H9 (cell line): ENCODE results near the gene RAB15. TPM values are rescaled to one million over a fixed set of nuclear protein-coding genes. Genes with fewer than 3 reads are reported as not detected.

Experiments
- DNase-seq: peaks from one replicate; pipeline ENCODE4 v3.0.0-alpha.2; 2017
- H2AFZ ChIP-seq: one replicate; pipeline ENCODE4 v1.6.1; 2013; ENCODE audit warnings: mild to moderate bottlenecking, low read length, control low read depth, moderate library complexity
- H2AK5ac ChIP-seq: 2 replicates; pipeline ENCODE4 v1.6.1; 2013; ENCODE audit warnings: low read length, control low read depth, mixed read lengths; ENCODE audit not compliant: insufficient read length
- H2BK120ac ChIP-seq: one replicate; pipeline ENCODE4 v1.6.1; 2013; ENCODE audit warnings: low read depth, mild to moderate bottlenecking, low read length, control low read depth, inconsistent platforms; ENCODE audit not compliant: poor library complexity, severe bottlenecking
- H2BK12ac ChIP-seq: 2 replicates; pipeline ENCODE4 v1.6.1; 2013; ENCODE audit warnings: low read length, control low read depth, mixed read lengths, low read depth; ENCODE audit not compliant: insufficient read length
- H2BK15ac ChIP-seq: 2 replicates; pipeline ENCODE4 v1.6.1; 2013; ENCODE audit warnings: low read depth, low read length, control low read depth
- H2BK20ac ChIP-seq: one replicate; pipeline ENCODE4 v1.6.1; 2013; ENCODE audit warnings: low read depth, mild to moderate bottlenecking, low read length, control low read depth, inconsistent platforms; ENCODE audit not compliant: poor library complexity, severe bottlenecking
- H2BK5ac ChIP-seq: 2 replicates; pipeline ENCODE4 v1.6.1; 2013; ENCODE audit warnings: low read length, control low read depth, mixed read lengths; ENCODE audit not compliant: insufficient read length
- H3K14ac ChIP-seq: 2 replicates; pipeline ENCODE4 v1.6.1; 2013; ENCODE audit warnings: low read length, control low read depth; ENCODE audit not compliant: insufficient read depth
- H3K18ac ChIP-seq: 2 replicates; pipeline ENCODE4 v1.6.1; 2013; ENCODE audit warnings: low read depth, mild to moderate bottlenecking, mixed read lengths, low read length, control low read depth; ENCODE audit not compliant: insufficient read length
- H3K23ac ChIP-seq: 2 replicates; pipeline ENCODE4 v1.6.1; 2013; ENCODE audit warnings: low read length, control low read depth, mixed read lengths, low read depth; ENCODE audit not compliant: insufficient read length
- H3K23me2 ChIP-seq: 2 replicates; pipeline ENCODE4 v1.6.1; 2013; ENCODE audit warnings: low read depth, mild to moderate bottlenecking, mixed read lengths, low read length, control low read depth; ENCODE audit not compliant: insufficient read length, poor library complexity, severe bottlenecking
- H3K27ac ChIP-seq: 2 replicates; pipeline ENCODE4 v1.5.1; 2013; ENCODE audit warnings: low read length, control low read depth, mixed read lengths, low read depth; ENCODE audit not compliant: insufficient read length
- H3K27me3 ChIP-seq: 2 replicates; pipeline ENCODE4 v1.6.1; 2013; ENCODE audit warnings: low read length, control low read depth, inconsistent platforms; ENCODE audit not compliant: insufficient read depth
- H3K4ac ChIP-seq: 2 replicates; pipeline ENCODE4 v1.6.1; 2013; ENCODE audit warnings: low read depth, mild to moderate bottlenecking, control low read depth, inconsistent platforms, low read length, moderate library complexity
- H3K4me1 ChIP-seq: 2 replicates; pipeline ENCODE4 v1.6.1; 2013; ENCODE audit warnings: low read length, control low read depth, inconsistent platforms; ENCODE audit not compliant: insufficient read depth
- H3K4me2 ChIP-seq: 2 replicates; pipeline ENCODE4 v1.6.1; 2013; ENCODE audit warnings: low read length, control low read depth, mixed read lengths; ENCODE audit not compliant: insufficient read length, insufficient read depth
- H3K56ac ChIP-seq: 2 replicates; pipeline ENCODE4 v1.6.1; 2013; ENCODE audit warnings: low read depth, mild to moderate bottlenecking, mixed read lengths, low read length, control low read depth; ENCODE audit not compliant: insufficient read length
- H3K79me1 ChIP-seq: 2 replicates; pipeline ENCODE4 v1.6.1; 2013; ENCODE audit warnings: low read depth, mild to moderate bottlenecking, moderate library complexity, low read length, control low read depth, inconsistent platforms; ENCODE audit not compliant: insufficient read depth, poor library complexity, severe bottlenecking
- H3K79me2 ChIP-seq: 2 replicates; pipeline ENCODE4 v1.6.1; 2013; ENCODE audit warnings: low read length, control low read depth, inconsistent platforms; ENCODE audit not compliant: insufficient read depth
- H3K9ac ChIP-seq: 2 replicates; pipeline ENCODE4 v1.6.1; 2013; ENCODE audit warnings: low read length, control low read depth, mixed read lengths; ENCODE audit not compliant: insufficient read length; ENCODE audit errors: extremely low read depth
- H3K9me3 ChIP-seq: one replicate; pipeline ENCODE4 v1.6.1; 2013; ENCODE audit warnings: low read depth, low read length, inconsistent platforms; ENCODE audit not compliant: control insufficient read depth
- H3T11ph ChIP-seq: one replicate; pipeline ENCODE4 v1.6.1; 2013; ENCODE audit warnings: mild to moderate bottlenecking, low read length, control low read depth, inconsistent platforms
- H4K20me1 ChIP-seq: one replicate; pipeline ENCODE4 v1.6.1; 2013; ENCODE audit not compliant: control insufficient read depth, insufficient read length, insufficient read depth
- H4K5ac ChIP-seq: 2 replicates; pipeline ENCODE4 v1.6.1; 2013; ENCODE audit warnings: low read depth, mild to moderate bottlenecking, mixed read lengths, low read length, control low read depth; ENCODE audit not compliant: insufficient read length
- H4K8ac ChIP-seq: replicated peaks from 2 replicates; pipeline ENCODE4 v1.6.1; 2013; ENCODE audit warnings: low read length, control low read depth, mixed read lengths, low read depth; ENCODE audit not compliant: insufficient read length
- H4K91ac ChIP-seq: 2 replicates; pipeline ENCODE4 v1.6.1; 2013; ENCODE audit warnings: low read depth, mild to moderate bottlenecking, moderate library complexity, mixed read lengths, low read length, control low read depth; ENCODE audit not compliant: insufficient read length
- H3K27ac Mint-ChIP-seq, 3 experiments: 2 replicates in 2 of 3; 3 replicates in 1 of 3; pipeline ENCODE4 v1.8.0; 2020 to 2021; ENCODE audit warnings: mixed read lengths in 3 of 3, mild to moderate bottlenecking in 1 of 3, moderate library complexity in 1 of 3
- H3K27me3 Mint-ChIP-seq: 2 replicates; pipeline ENCODE4 v1.8.0; 2021; ENCODE audit warnings: low read depth, mild to moderate bottlenecking, moderate library complexity, mixed read lengths
- H3K36me3 Mint-ChIP-seq, 3 experiments: 2 replicates in 2 of 3; 3 replicates in 1 of 3; pipeline ENCODE4 v1.8.0; 2020 to 2021; ENCODE audit warnings: low read depth in 3 of 3, mixed read lengths in 3 of 3; ENCODE audit not compliant: insufficient read depth in 1 of 3
- H3K4me1 Mint-ChIP-seq, 2 experiments: 2 replicates each; pipeline ENCODE4 v1.8.0; 2020; ENCODE audit warnings: mixed read lengths in 2 of 2
- H3K4me3 Mint-ChIP-seq, 2 experiments: 2 replicates in 1 of 2; 3 replicates in 1 of 2; pipeline ENCODE4 v1.8.0; 2020 to 2021; ENCODE audit warnings: mild to moderate bottlenecking in 2 of 2, mixed read lengths in 2 of 2, moderate library complexity in 1 of 2
- H3K9me3 Mint-ChIP-seq, 2 experiments: 2 replicates in 1 of 2; 3 replicates in 1 of 2; pipeline ENCODE4 v1.8.0; 2020; ENCODE audit warnings: mild to moderate bottlenecking in 2 of 2, mixed read lengths in 2 of 2, moderate library complexity in 1 of 2
- WGBS: extraction: QIAGEN DNeasy Blood & Tissue Kit; methylation state at CpG from one replicate; pipeline ENCODE4 v1.1.7; 2013; ENCODE audit warnings: missing lambda C conversion rate, low lambda C conversion rate, mixed read lengths; ENCODE audit not compliant: insufficient read length; ENCODE audit errors: extremely low coverage; 5-methylcytosine and 5-hydroxymethylcytosine counted together
- total RNA-seq: library from RNA; stranded (reverse); gene quantifications from 2 replicates; pipeline ENCODE4 v1.2.1, GENCODE V29; 2021
- TF ChIP-seq, protein P1 (sequence below): fragments of 200-600 bp; sonication (generic); conservative IDR thresholded peaks from 3 replicates; pipeline ENCODE4 v1.8.0; 2021; ENCODE audit warnings: antibody characterized with exemption, mild to moderate bottlenecking

RAB15 gene
- total RNA-seq, 1 experiment from 2014 or later = 54.3 TPM

GRCh38 chr14:65006261-65006721 is 34.2 kb upstream of the RAB15 start:
- H2BK120ac ChIP-seq = no peak overlapping the region
- H2BK5ac ChIP-seq = no peak overlapping the region
- no peaks in the 10 kb centered on the region for H3K23me2 ChIP-seq
- no peaks in the 10 kb centered on the region for H4K20me1 ChIP-seq
- H2BK12ac ChIP-seq = no peak overlapping the region
- H4K91ac ChIP-seq = no peak overlapping the region
- no peak overlapping the region for H3K4me2 ChIP-seq
- no peak for DNase-seq
- H3K79me1 ChIP-seq = no peaks in the 10 kb centered on the region
- no peak overlapping the region for H3K27ac ChIP-seq
- Mint-ChIP-seq H3K36me3 (peaks cover 0 to 20% (median 0%) of the 10 kb centered on the region in 3 experiments; a peak in 2 of 7 replicates), H3K27ac (peak overlapping the region in 1 of 3 experiments; percentile 90; a peak in 2 of 7 replicates), H3K4me3 (no peak overlapping the region), H3K9me3 (no peaks in the 10 kb centered on the region), H3K4me1 (peaks cover 15 to 30% of the 10 kb centered on the region in 2 experiments), H3K27me3 (no peaks in the 10 kb centered on the region)
- no peaks in the 10 kb centered on the region for H3K9me3 ChIP-seq
- no peak overlapping the region for H3K18ac ChIP-seq
- H3T11ph ChIP-seq = no peak overlapping the region
- WGBS = no CpG with 5 or more reads among the region's 6 CpGs
- H2BK20ac ChIP-seq = no peak overlapping the region
- no peak overlapping the region for H4K5ac ChIP-seq
- no peak overlapping the region for H2AFZ ChIP-seq
- no peak overlapping the region; the same call in 1 of the 2 replicates for H2BK15ac ChIP-seq
- no peak overlapping the region for H3K14ac ChIP-seq
- no peak overlapping the region for H3K9ac ChIP-seq
- no peak overlapping the region for H3K23ac ChIP-seq
- no peak overlapping the region for H3K4ac ChIP-seq
- no peak overlapping the region for H4K8ac ChIP-seq
- H3K79me2 ChIP-seq = no peaks in the 10 kb centered on the region
- no peaks in the 10 kb centered on the region for H3K27me3 ChIP-seq
- peaks cover 4% of the 10 kb centered on the region; the same call in 1 of the 2 replicates for H3K4me1 ChIP-seq
- H3K56ac ChIP-seq = no peak overlapping the region
- TF ChIP-seq, protein P1, sequence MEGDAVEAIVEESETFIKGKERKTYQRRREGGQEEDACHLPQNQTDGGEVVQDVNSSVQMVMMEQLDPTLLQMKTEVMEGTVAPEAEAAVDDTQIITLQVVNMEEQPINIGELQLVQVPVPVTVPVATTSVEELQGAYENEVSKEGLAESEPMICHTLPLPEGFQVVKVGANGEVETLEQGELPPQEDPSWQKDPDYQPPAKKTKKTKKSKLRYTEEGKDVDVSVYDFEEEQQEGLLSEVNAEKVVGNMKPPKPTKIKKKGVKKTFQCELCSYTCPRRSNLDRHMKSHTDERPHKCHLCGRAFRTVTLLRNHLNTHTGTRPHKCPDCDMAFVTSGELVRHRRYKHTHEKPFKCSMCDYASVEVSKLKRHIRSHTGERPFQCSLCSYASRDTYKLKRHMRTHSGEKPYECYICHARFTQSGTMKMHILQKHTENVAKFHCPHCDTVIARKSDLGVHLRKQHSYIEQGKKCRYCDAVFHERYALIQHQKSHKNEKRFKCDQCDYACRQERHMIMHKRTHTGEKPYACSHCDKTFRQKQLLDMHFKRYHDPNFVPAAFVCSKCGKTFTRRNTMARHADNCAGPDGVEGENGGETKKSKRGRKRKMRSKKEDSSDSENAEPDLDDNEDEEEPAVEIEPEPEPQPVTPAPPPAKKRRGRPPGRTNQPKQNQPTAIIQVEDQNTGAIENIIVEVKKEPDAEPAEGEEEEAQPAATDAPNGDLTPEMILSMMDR = no peak
- H2AK5ac ChIP-seq = no peak overlapping the region
